Measurements from ENCODE around the gene MRPL37. TPM values are rescaled to one million over a fixed set of nuclear protein-coding genes. Genes with fewer than 3 reads are reported as not detected.
"Not testable (repeated sequence)": the region's sequence is repeated elsewhere in the genome, so short reads cannot be mapped to it uniquely, and the experiment has no call there.

Gene MRPL37
- total and polyA plus RNA-seq, 2 donors (not counting 1 experiment from before 2014, with no cell fraction given): 9.6 to 37.0 TPM

GRCh38 chr1:54204199-54204598, 4.2 kb downstream of the MRPL37 start:
- Histone ChIP-seq H3K4me2 (replicated peaks; ENCODE audit: low read depth, low read length, poor library complexity, severe bottlenecking) (no peak overlapping the region), H3K36me3 (replicated peaks in 1 of 2; ENCODE audit: control extremely low read depth in 1 of 2, control insufficient read depth in 1 of 2, extremely low read depth in 1 of 2, insufficient read depth in 2 of 2, low read length in 1 of 2) (peaks cover 8 to 30% of the 10 kb centered on the region in 2 experiments), H3K79me2 (ENCODE audit: control insufficient read depth, insufficient read depth, low read length) (peaks cover 36% of the 10 kb centered on the region), H3K27ac (ENCODE audit: low read length in 2 of 2) (no peak overlapping the region), H4K20me1 (ENCODE audit: control insufficient read depth, insufficient read depth, low read length, poor library complexity, severe bottlenecking) (peaks cover 10% of the 10 kb centered on the region), H3K27me3 (replicated peaks in 1 of 4; ENCODE audit: control extremely low read depth in 1 of 4, control insufficient read depth in 3 of 4, insufficient read depth in 4 of 4, low read length in 3 of 4) (no peaks in the 10 kb centered on the region), H3K4me3 (ENCODE audit: control extremely low read depth in 1 of 5, extremely low read depth in 1 of 5, insufficient read depth in 1 of 5, low read depth in 2 of 5, low read length in 4 of 5) (no peak overlapping the region), H3K9ac (ENCODE audit: low read length) (no peak overlapping the region), H3K4me1 (ENCODE audit: control insufficient read depth in 2 of 2, insufficient read depth in 2 of 2, low read length in 2 of 2) (peaks cover 14 to 18% of the 10 kb centered on the region in 2 donors), H2AFZ (ENCODE audit: insufficient read depth, low read depth, low read length, poor library complexity, severe bottlenecking) (no peak overlapping the region), H3K9me3 (ENCODE audit: control extremely low read depth in 1 of 3, control insufficient read depth in 2 of 3, insufficient read depth in 1 of 3, low read length in 2 of 3) (no peaks in the 10 kb centered on the region)
- H3K9me3 Mint-ChIP-seq (ENCODE audit: insufficient read depth): no peaks in the 10 kb centered on the region
- H3K4me3 Mint-ChIP-seq: no peak overlapping the region
- 81% methylated on average over 6 of the region's 7 CpGs for WGBS (ENCODE audit: insufficient coverage)
- H3K27ac Mint-ChIP-seq: no peak overlapping the region
- POLR2A ChIA-PET: no interaction called here
- CTCF ChIA-PET: no interaction called here
- H3K27me3 Mint-ChIP-seq: no peaks in the 10 kb centered on the region
- TF ChIP-seq CTCF (IDR thresholded peaks at IDR 0.05) (no peak), EZH2 (IDR thresholded peaks at IDR 0.05; ENCODE audit: borderline replicate concordance, insufficient read depth, low read depth, low read length, poor library complexity, severe bottlenecking) (no peak)
- peaks cover 31% of the 10 kb centered on the region for H3K4me1 Mint-ChIP-seq
- intact Hi-C loops (cut with micrococcal nuclease): no loop called here
- ATAC-seq (ENCODE audit: low read depth) (no peak), DNase-seq (no peak)

GRCh38 chr1:54207287-54207686, 7.3 kb downstream of the MRPL37 start:
- DNase-seq (no peak), ATAC-seq (ENCODE audit: low read depth) (no peak)
- peaks cover 11% of the 10 kb centered on the region for H3K79me2 ChIP-seq (ENCODE audit: control insufficient read depth, insufficient read depth, low read length)
- no peak overlapping the region for H3K27ac Mint-ChIP-seq
- ChIA-PET POLR2A (no interaction called here), CTCF (no interaction called here)
- peaks cover 10% of the 10 kb centered on the region for H4K20me1 ChIP-seq (ENCODE audit: control insufficient read depth, insufficient read depth, low read length, poor library complexity, severe bottlenecking)
- H3K27ac ChIP-seq (ENCODE audit: low read length in 2 of 2): no peak overlapping the region
- no peak overlapping the region for H3K4me3 Mint-ChIP-seq
- no peak overlapping the region for H2AFZ ChIP-seq (ENCODE audit: insufficient read depth, low read depth, low read length, poor library complexity, severe bottlenecking)
- H3K27me3 Mint-ChIP-seq: no peaks in the 10 kb centered on the region
- no peaks in the 10 kb centered on the region for H3K4me1 ChIP-seq (ENCODE audit: control insufficient read depth in 2 of 2, insufficient read depth in 2 of 2, low read length in 2 of 2)
- peaks cover 4% of the 10 kb centered on the region for H3K4me1 Mint-ChIP-seq
- TF ChIP-seq EZH2 (IDR thresholded peaks at IDR 0.05; ENCODE audit: borderline replicate concordance, insufficient read depth, low read depth, low read length, poor library complexity, severe bottlenecking) (no peak), CTCF (IDR thresholded peaks at IDR 0.05) (no peak)
- H3K9me3 ChIP-seq (ENCODE audit: control extremely low read depth in 1 of 3, control insufficient read depth in 2 of 3, insufficient read depth in 1 of 3, low read length in 2 of 3): no peaks in the 10 kb centered on the region
- H3K27me3 ChIP-seq (replicated peaks in 1 of 4; ENCODE audit: control extremely low read depth in 1 of 4, control insufficient read depth in 3 of 4, insufficient read depth in 4 of 4, low read length in 3 of 4): no peaks in the 10 kb centered on the region
- no peak overlapping the region for H3K4me2 ChIP-seq (replicated peaks; ENCODE audit: low read depth, low read length, poor library complexity, severe bottlenecking)
- no peak overlapping the region for H3K9ac ChIP-seq (ENCODE audit: low read length)
- intact Hi-C loops (cut with micrococcal nuclease): no loop called here
- peaks cover 15 to 58% of the 10 kb centered on the region in 2 experiments for H3K36me3 ChIP-seq (replicated peaks in 1 of 2; ENCODE audit: control extremely low read depth in 1 of 2, control insufficient read depth in 1 of 2, extremely low read depth in 1 of 2, insufficient read depth in 2 of 2, low read length in 1 of 2)
- WGBS (ENCODE audit: insufficient coverage): no CpG with 5 or more reads among the region's 1 CpG
- no peaks in the 10 kb centered on the region for H3K9me3 Mint-ChIP-seq (ENCODE audit: insufficient read depth)
- H3K4me3 ChIP-seq (ENCODE audit: control extremely low read depth in 1 of 5, extremely low read depth in 1 of 5, insufficient read depth in 1 of 5, low read depth in 2 of 5, low read length in 4 of 5): no peak overlapping the region

- H3K4me1 ChIP-seq (ENCODE audit: control insufficient read depth in 2 of 2, insufficient read depth in 2 of 2, low read length in 2 of 2); intact Hi-C loops (cut with micrococcal nuclease); H3K27ac Mint-ChIP-seq; H3K4me3 Mint-ChIP-seq; H3K27ac ChIP-seq (ENCODE audit: low read length in 2 of 2); H3K9me3 ChIP-seq (ENCODE audit: control extremely low read depth in 1 of 3, control insufficient read depth in 2 of 3, insufficient read depth in 1 of 3, low read length in 2 of 3); DNase-seq; CTCF ChIA-PET; POLR2A ChIA-PET; H3K9me3 Mint-ChIP-seq (ENCODE audit: insufficient read depth); ATAC-seq (ENCODE audit: low read depth); H3K27me3 ChIP-seq (replicated peaks in 1 of 4; ENCODE audit: control extremely low read depth in 1 of 4, control insufficient read depth in 3 of 4, insufficient read depth in 4 of 4, low read length in 3 of 4); H3K4me1 Mint-ChIP-seq; H3K79me2 ChIP-seq (ENCODE audit: control insufficient read depth, insufficient read depth, low read length); H3K4me2 ChIP-seq (replicated peaks; ENCODE audit: low read depth, low read length, poor library complexity, severe bottlenecking); H3K9ac ChIP-seq (ENCODE audit: low read length); H3K4me3 ChIP-seq (ENCODE audit: control extremely low read depth in 1 of 5, extremely low read depth in 1 of 5, insufficient read depth in 1 of 5, low read depth in 2 of 5, low read length in 4 of 5); H2AFZ ChIP-seq (ENCODE audit: insufficient read depth, low read depth, low read length, poor library complexity, severe bottlenecking); H3K27me3 Mint-ChIP-seq: not testable (repeated sequence)
- peaks cover 13 to 64% of the 10 kb centered on the region in 2 experiments for H3K36me3 ChIP-seq (replicated peaks in 1 of 2; ENCODE audit: control extremely low read depth in 1 of 2, control insufficient read depth in 1 of 2, extremely low read depth in 1 of 2, insufficient read depth in 2 of 2, low read length in 1 of 2)
- peaks cover 10% of the 10 kb centered on the region for H4K20me1 ChIP-seq (ENCODE audit: control insufficient read depth, insufficient read depth, low read length, poor library complexity, severe bottlenecking)
- 50% methylated on average over 2 of the region's 4 CpGs for WGBS (ENCODE audit: insufficient coverage)
Measured at GRCh38 chr1:54207896-54208295, 7.9 kb downstream of the MRPL37 start.
